Fibroblast of the aortic adventitia (primary cell): ENCODE data around the gene KNDC1. TPM values are rescaled to one million over a fixed set of nuclear protein-coding genes. Genes with fewer than 3 reads are reported as not detected.
"Not testable (repeated sequence)": the region's sequence is repeated elsewhere in the genome, so short reads cannot be mapped to it uniquely, and the experiment has no call there.

Experiments used
- DNase-seq: peaks from one replicate; pipeline ENCODE4 v3.0.0-alpha.2; 2010; ENCODE audit warnings: low read depth
- H3K4me3 ChIP-seq: 2 replicates; pipeline ENCODE4 v1.5.1; 2011; ENCODE audit warnings: low read depth, mild to moderate bottlenecking, control low read depth, low read length, moderate library complexity
- total RNA-seq: library from RNA; depleted of rRNA; stranded (reverse); fragments of >200 nt; gene quantifications from 2 replicates; pipeline ENCODE4 v1.2.3, GENCODE V29; 2012; ENCODE audit warnings: low replicate concordance
- TF ChIP-seq, protein P1 (sequence below): IDR thresholded peaks from 2 replicates; pipeline ENCODE4 v1.5.1; 2011; ENCODE audit warnings: mild to moderate bottlenecking, low read length, control low read depth, inconsistent platforms; ENCODE audit not compliant: insufficient read depth

KNDC1 gene
- total RNA-seq, 1 donor: under 0.01 TPM

DNA sequence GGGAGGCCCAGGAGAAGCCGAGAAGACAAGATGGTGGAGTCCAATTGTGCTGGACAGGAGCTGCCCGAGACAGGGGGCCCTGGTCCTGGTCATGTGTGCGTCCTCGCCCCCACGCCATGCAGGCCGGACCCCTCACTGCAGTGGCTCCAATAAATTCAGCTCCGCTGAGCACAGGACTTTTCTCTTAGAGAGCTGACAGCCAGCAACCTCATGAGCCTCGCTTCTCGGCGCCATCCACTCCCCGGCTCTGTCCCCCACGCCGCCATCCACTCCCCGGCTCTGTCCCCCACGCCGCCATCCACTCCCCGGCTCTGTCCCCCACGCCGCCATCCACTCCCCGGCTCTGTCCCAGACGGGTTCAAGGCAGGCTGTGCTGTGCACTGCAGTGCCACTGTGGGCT lies 67.2 kb downstream of the KNDC1 start:
- DNase-seq: no peak
- H3K4me3 ChIP-seq: no peak overlapping the region
- TF ChIP-seq, protein P1, sequence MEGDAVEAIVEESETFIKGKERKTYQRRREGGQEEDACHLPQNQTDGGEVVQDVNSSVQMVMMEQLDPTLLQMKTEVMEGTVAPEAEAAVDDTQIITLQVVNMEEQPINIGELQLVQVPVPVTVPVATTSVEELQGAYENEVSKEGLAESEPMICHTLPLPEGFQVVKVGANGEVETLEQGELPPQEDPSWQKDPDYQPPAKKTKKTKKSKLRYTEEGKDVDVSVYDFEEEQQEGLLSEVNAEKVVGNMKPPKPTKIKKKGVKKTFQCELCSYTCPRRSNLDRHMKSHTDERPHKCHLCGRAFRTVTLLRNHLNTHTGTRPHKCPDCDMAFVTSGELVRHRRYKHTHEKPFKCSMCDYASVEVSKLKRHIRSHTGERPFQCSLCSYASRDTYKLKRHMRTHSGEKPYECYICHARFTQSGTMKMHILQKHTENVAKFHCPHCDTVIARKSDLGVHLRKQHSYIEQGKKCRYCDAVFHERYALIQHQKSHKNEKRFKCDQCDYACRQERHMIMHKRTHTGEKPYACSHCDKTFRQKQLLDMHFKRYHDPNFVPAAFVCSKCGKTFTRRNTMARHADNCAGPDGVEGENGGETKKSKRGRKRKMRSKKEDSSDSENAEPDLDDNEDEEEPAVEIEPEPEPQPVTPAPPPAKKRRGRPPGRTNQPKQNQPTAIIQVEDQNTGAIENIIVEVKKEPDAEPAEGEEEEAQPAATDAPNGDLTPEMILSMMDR: no peak

DNA sequence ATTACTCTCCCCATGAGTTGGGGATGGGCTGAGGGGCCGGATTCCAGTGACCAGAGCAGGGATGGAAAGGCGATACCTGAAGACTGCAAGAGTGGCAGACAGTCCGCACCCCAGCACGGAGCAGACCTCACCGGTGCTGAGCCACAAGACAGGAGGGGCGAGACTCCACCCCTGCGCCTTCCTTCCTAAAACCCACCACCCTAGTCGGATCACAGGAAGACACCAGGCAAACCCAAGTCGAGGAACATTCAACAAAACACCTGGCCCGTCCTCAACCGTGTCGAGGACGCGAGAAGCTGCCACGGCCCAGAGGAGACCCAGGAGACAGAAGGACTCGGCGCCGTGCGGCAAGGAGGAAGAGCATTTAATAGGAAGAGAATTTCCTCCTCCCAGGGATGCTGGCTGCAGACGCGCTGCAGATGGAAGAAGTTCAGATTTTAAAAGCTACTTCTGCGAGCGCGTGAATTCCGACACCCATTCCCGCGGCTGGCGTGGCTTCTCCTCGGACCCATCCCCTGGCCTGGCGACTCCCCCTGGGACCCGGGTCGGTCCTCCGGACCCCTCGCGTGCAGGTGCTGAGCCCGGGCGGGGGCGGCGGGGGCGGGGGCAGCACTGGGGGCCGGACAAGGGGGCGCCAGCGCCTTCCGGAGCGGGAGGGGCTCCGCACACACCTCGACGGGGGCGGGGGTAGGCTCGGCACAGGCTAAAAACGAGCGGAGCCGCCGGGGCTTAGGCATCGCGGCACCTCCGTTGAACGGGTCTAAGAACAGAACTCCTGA lies 69.4 kb downstream of the KNDC1 start:
- TF ChIP-seq, protein P1: no peak
- no peak for DNase-seq
- H3K4me3 ChIP-seq: no peak overlapping the region

DNA sequence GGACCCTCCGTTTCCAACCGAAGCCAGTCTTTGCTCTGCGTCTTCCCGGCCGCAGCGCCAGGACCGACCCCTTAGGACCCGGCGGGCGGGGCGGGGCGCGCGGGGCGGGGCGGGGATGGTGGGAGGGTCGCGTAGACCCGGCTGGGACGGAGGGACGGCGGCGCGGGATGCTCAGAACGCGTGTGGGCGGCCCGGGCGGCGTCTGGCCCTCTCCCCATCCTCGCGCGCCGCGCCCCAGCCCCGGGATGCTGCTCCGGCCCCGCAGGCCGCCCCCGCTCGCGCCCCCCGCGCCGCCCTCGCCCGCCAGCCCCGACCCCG lies 70.0 kb downstream of the KNDC1 start, which contains the start of gene UTF1:
Gene UTF1 (plus strand): TSS at position 174 of the 318 bp plus-strand sequence. CDS start 72 bp downstream, at position 246.
- TF ChIP-seq, protein P1: no peak
- no peak within 1 kb of the TSS for H3K4me3 ChIP-seq
- no peak for DNase-seq

DNA sequence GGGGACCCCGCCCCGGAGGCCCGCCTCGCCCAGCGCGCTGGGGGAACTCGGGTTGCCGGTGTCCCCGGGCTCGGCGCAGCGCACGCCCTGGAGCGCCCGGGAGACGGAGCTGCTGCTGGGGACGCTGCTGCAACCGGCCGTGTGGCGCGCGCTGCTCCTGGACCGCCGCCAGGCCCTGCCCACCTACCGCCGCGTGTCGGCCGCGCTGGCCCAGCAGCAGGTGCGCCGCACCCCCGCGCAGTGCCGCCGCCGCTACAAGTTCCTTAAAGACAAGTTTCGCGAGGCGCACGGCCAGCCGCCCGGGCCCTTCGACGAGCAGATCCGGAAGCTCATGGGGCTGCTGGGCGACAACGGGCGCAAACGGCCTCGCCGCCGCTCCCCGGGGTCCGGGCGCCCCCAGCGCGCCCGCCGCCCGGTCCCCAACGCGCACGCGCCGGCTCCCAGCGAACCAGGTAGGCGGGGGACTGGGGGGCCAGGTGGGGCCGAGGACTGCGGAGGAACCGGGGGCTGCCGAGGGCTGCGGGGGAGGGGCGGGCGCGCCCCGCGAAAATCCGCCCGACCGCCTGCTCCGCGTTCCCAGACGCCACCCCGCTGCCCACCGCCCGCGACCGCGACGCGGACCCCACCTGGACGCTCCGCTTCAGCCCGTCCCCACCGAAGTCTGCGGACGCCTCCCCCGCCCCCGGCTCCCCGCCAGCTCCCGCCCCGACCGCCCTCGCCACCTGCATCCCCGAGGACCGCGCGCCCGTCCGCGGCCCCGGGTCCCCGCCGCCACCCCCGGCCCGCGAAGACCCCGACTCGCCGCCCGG lies 70.6 kb downstream of the KNDC1 start:
- H3K4me3 ChIP-seq: no peak overlapping the region
- TF ChIP-seq, protein P1: no peak
- no peak for DNase-seq

DNA sequence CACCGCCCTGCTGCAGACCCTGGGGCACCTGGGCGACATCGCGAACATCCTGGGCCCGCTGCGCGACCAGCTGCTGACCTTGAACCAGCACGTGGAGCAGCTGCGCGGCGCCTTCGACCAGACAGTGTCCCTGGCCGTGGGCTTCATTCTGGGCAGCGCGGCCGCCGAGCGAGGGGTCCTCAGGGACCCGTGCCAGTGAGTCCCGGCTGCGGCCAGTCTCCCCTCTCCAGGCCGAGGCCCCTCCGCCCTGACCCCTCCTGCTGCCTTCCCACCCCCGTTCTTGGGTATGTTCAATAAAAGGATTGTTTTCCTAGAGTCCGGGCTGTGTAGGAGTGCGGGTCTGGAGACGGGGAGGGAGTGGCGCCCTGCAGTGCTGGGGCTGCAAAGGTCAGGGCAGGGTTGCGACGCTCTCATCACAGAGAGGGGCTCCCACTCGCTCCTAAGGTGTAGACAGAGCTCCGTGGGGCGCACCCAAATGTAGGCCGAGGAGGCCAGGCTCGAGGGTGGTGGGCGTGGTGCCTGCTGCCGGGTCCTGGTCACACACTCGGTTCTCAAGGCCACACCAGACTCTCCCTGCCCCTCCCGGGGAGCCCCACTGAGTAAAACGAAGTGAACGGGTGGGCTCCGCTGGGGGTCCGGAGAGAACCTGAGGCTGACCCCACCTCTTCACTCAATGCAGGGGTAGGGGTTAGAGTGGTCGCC lies 71.4 kb downstream of the KNDC1 start:
- no peak overlapping the region for H3K4me3 ChIP-seq
- TF ChIP-seq, protein P1: no peak
- no peak for DNase-seq

DNA sequence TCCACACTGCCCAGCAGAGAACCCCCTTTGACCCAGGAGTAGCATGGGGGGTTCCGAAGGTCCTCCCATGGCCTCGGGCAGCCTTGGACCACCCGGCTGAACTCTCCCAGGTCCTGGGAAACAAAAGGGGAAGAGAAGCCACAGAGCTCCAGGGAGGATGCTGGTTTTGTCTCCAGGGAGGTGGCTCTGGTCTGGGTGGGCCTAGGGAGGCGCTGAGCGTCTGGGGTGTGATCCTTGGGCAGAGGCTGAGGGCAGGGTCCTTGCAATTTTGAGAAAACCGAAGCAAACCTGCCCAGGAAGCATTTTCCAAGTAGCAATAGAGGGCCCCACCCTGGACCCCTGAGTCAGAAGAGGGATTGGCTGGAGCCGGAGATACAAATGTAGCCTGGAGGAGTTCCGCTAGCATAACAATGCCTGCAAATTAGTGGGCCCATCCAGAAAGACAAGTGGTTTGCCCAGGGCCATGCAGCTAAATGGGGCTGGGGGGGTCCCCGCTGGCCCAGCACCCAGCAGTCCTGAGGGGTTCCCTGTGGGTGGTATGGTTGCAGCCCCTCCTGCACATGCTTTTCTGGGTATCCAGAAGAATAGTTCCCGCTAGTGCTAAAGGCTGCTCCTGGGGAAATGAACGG lies 72.0 kb downstream of the KNDC1 start:
- TF ChIP-seq, protein P1: no peak
- no peak for DNase-seq

DNA sequence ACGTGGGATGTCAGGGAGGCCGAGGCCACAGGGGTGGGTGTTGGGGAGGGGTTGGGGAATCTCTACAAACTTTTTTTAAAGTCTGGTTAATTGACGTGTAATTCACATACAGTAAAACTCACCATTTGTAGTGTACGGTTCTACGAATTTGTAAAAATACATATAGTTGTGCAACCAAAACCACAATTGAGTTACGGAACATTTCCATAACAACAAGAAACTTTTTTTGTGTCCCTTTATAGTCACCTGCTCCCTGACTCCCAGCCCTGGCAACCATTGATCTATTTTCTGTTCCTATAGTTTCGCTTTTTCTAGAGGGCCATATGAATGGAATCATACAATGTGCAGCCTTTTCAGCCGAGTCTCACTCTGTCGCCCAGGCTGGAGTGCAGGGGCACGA lies 74.8 kb downstream of the KNDC1 start:
- H3K4me3 ChIP-seq, DNase-seq: not testable (repeated sequence)

More for the DNA sequence above, 72.0 kb downstream of the KNDC1 start:
- H3K4me3 ChIP-seq: no peak overlapping the region
